Skeletal muscle cell (primary cell): Measurements from ENCODE around the gene ADAMTSL1.
"Not testable (repeated sequence)": the region's sequence is repeated elsewhere in the genome, so short reads cannot be mapped to it uniquely, and the experiment has no call there.

Source experiments
- DNase-seq: peaks from one replicate; pipeline ENCODE4 v3.0.0-alpha.2; 2010; ENCODE audit warnings: low read depth
- H3K4me3 ChIP-seq: 2 replicates; pipeline ENCODE4 v1.5.1; 2011; ENCODE audit warnings: low read depth, mild to moderate bottlenecking, control low read depth, low read length, moderate library complexity

Gene ADAMTSL1

DNA sequence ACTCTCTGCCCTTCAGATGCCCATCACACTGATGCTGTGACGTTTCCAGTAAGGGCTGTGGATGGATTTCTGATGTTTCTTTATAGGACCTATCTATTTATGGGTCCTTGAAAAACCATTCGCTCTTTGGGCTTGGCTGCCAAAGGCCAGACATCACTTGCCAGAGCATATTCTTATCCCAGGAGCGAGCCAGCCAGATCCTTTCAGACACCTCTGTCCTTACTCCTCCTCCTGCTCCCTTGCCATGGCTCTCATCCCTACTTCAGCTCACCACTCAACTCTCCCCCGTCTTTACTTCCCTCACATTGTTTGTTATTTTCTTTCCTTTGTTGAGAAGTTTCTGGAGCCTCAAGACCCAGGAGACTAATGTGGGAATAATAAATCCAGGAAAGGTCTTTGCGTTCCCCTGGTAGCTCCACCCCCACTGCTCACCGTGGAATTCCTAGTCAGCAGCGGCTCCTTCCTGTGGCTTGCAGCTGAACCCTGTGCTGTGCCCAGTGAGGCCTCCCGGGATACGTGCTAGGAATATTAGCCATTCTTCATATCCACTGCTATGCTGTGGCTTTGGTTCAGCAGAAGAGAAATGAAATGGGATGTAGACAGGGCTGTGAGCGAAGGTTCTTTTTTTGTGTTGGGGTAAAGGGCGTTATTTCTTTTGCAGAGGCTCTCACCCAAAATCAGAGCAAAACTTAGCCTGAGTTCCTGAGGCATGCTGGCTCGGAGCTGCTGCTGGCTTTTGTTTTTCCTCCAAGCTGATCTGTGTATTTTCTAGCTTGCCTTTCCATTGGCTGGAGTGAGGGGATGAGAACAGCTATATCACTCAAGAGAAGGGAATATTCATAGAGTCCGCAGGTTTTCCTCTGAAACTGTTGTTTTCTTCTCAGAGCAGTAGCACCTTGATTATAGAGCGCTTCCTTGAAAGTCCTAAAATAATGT lies 387.9 kb downstream of the ADAMTSL1 start:
- no peak overlapping the region for H3K4me3 ChIP-seq
- peak; percentile 67 for DNase-seq

DNA sequence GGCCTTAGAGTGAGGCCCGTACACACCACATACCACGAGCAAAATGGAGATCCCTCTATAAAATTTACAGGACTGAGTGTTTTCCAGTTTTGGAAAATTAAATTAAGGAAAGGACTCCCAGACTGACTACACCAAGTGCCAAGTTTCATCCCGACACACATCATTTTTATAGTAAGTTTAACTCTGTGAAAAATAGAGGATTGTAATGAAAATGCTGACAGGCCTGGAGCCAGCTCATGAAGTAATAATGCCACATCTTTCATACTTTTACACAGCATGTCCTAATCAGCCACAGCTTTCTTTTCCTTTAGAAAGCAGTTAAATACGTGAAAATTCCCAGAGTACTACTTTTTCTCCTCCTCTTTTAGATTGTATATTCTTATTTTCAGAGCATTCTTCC lies 389.8 kb downstream of the ADAMTSL1 start:
- no peak for DNase-seq
- no peak overlapping the region for H3K4me3 ChIP-seq

DNA sequence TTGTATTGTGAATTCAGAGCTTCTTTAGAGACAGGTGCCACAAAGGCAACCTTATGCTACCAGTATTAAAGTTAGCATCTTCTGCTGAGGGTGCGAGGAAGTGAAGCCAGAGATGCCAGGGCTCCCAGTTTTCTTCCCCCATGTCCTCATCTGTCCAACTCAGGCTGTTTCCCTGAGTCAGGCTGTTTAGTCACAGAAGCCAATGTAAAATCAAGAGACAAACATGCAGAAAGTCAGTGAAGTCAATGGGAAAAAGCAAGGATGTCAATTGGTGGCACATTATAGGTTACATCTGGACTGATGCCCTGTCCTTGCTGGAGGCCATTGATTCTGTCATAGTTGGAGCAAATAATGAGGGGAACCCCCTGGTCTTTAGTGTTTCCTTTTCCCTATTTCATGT lies 390.6 kb downstream of the ADAMTSL1 start:
- no peak for DNase-seq
- H3K4me3 ChIP-seq = no peak overlapping the region

DNA sequence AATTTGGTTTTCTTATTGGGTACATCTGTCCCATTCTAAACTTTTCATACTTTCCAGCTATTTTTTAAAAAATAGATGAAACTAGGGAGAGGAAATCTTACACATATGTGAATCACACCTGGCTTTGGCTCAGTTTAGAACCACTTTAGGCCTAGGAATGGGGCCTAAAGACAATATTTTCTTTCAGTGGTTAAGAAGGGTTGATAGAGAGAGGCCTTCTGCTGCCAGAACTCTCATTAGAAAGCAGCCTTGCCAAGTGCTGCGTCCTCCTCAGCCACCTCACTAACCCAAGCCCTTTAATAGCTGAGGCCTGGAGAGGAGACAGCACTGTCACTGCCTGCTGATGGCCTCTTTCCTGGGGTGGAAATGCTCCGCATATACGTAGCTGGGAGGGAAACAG lies 391.6 kb downstream of the ADAMTSL1 start:
- no peak overlapping the region for H3K4me3 ChIP-seq
- DNase-seq = no peak

DNA sequence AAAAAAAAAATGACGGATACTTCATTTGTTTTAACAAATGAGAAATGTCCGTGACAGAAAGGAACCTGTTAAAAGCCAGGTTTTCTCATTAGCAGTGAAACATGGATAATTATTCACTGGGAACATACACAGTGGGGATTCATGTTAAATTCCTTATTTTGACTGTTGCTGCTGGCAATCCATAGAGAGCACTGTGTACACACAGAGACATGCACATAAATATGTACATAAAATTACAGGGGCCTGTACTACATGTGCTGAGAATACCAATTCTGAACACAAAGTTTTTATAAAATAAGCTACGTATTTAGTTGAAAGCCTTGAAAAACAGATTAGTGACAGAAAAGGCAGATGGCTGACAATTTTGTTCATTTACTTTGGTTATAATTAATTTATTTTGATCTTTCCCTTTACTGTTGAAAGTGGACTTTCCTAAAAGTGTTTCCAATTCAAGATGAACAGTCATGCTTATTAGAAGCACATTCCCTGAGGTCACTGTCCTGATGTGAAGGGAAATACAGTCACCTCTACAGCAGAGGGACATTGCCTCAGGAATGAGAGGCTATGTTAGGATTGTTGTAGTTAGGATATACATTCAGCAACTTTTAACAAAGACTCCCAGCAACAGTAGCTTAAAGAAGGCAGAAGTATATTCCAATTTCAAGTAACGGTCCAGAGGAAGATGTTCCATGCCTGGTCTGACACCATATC lies 392.3 kb downstream of the ADAMTSL1 start:
- DNase-seq = no peak
- H3K4me3 ChIP-seq = no peak overlapping the region

DNA sequence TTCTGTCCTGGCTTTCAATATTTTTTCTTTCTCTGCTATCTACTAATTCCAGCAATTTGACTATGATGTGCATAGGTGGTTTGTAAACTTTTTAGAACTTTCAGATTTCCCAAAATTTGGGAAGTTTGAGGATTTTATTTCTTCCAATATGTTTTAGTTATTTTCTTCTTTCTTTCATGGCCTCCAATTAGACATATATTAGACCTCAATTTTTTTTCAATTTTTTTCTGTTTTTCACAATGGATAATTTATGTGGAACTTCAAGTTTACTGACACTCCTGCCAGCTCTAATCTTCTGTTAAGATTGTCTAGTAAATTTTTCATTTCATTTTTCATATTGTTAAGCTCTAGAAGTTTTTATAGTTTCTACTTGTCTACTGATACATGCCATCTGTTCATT lies 395.8 kb downstream of the ADAMTSL1 start:
- H3K4me3 ChIP-seq = no peak overlapping the region
- no peak for DNase-seq

DNA sequence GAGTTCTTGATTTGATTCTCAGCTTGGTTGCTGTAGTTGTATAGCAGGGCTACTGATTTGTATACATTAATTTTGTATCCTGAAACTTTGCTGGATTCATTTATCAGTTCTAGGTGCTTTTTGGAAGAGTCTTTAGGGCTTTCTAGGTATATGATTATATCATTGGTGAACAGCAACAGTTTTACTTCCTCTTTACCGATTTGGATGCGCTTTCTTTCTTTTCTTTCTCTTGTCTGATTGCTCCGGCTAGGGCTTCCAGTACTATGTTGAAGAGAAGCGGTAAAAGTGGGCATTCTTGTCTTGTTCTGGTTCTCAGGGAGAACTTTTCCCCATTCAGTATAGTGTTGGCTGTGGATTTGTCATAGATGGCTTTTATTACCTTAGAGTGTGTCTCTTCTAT lies 400.1 kb downstream of the ADAMTSL1 start:
- DNase-seq = no peak
- H3K4me3 ChIP-seq = no peak overlapping the region

DNA sequence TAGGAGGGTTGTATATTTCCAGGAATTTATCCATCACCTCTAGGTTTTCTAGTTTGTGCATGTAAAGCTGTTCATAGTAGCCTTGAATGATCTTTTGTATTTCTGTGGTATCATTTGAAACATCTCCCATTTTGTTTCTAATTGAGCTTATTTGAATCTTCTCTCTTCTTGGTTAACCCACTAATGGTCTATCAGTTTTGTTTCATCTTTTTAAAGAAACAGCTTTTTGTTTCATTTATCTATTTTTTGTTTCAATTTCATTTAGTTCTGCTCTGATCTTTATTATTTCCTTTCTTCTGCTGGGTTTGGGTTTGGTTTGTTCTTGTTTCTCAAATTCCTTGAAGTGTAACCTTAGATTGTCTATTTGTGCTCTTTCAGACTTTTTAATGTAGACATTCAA lies 401.0 kb downstream of the ADAMTSL1 start:
- DNase-seq, H3K4me3 ChIP-seq: not testable (repeated sequence)

DNA sequence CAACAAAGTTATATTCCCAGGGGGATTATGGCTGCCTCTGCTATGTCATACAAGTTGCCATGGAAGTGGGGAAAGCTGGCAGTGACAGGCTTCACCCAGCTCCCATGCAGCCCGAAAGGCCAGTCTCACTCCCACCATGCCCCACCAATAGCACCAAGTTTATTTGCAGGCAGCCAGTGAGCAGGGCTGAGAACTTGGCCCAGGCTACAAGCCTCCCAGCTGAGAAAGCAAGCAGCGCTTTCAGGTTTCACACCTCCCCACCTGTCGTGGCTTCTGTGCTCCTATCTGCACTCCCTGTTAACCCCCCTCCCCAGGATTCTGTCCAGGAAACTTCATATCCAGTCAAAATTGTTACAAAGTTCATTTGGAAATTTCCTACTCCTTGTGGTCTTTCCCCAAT lies 404.0 kb downstream of the ADAMTSL1 start:
- DNase-seq = no peak
- H3K4me3 ChIP-seq = no peak overlapping the region

DNA sequence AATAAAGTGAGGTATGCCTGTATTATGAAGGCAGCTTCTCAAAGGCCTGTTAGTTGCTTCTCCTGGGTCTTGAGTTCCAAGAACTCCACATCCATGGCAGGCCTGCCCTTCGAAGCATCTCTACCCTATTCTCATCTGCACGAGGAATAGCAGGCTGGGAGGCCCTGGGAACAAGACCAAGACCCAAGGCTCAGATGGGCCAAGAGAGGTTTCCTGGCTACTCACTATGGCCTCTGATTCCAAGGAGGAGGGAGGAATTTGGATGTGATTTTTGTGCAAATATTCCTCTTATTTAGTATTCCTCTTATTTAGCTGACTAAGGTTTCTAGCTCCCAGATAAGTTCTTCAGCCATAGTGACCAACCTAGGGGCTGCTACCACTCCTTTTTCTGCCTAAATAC lies 407.8 kb downstream of the ADAMTSL1 start:
- DNase-seq = no peak
- no peak overlapping the region for H3K4me3 ChIP-seq

DNA sequence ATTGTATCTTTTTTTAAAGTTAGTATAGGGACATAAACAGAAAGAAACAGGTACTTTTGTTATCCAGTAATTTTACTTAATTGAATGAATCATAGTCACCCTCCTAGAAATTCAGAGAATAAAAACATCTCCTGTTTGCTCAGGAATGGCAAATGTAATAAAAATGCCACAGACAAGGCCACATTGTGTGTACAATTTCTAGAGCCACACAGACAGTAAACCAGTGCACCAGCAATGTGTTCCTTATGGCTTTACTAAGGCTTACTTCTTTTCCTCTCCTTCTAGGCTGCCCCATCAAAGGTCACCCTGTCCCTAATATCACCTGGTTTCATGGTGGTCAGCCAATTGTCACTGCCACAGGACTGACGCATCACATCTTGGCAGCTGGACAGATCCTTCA lies 413.6 kb downstream of the ADAMTSL1 start:
- no peak overlapping the region for H3K4me3 ChIP-seq
- no peak for DNase-seq

DNA sequence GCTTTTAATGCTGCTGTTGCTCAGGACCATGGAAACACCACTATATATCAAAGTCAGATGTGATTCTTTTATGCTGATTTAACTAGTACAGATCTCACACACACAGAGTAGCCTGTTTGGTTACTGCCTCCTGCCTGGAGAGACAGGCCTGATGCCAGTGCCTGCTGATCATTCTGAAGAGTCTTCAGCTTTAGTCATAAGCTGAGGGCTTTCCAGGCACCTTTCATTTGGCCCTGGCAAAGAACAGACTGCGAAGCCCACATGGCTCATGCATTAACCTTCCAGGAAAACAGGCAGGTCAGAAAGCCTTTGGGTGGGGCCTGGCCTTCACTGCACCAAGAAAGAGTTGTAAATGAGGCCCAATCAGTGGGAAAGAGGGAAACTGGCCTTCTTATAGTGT lies 414.3 kb downstream of the ADAMTSL1 start:
- no peak overlapping the region for H3K4me3 ChIP-seq
- DNase-seq = no peak

DNA sequence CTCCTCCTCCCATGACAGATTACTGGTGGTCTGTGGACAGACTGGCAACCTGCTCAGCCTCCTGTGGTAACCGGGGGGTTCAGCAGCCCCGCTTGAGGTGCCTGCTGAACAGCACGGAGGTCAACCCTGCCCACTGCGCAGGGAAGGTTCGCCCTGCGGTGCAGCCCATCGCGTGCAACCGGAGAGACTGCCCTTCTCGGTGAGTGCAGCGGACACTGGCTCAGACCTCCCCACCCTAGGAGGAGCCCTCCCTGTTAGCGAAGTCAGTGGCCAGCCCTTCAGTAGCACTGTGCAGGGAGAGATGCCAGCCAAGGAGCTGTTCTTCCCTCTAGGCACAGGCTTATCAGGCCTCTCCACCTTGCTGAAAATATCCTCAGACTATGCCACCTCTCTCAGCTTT lies 415.6 kb downstream of the ADAMTSL1 start:
- DNase-seq = no peak
- no peak overlapping the region for H3K4me3 ChIP-seq

DNA sequence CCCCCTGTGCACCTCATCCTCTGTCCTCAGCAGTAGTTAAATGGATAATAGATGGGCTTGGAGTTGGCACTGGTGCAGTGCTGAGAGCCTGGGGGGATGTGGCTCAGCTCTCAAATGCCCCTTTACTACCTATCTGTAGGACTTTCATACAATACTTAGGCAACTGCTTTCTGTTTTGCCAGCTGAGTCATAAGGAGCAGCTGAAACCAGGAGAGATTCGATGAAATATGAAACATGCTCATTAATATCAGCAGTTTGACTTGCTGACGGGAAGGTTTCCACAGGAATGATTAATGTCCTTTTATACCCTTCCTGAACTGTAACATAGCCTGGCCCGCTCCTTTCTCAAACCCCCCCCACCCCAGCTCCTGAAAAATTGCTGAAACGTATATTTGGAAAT lies 416.4 kb downstream of the ADAMTSL1 start:
- DNase-seq = peak; percentile 62
- H3K4me3 ChIP-seq = no peak overlapping the region

DNA sequence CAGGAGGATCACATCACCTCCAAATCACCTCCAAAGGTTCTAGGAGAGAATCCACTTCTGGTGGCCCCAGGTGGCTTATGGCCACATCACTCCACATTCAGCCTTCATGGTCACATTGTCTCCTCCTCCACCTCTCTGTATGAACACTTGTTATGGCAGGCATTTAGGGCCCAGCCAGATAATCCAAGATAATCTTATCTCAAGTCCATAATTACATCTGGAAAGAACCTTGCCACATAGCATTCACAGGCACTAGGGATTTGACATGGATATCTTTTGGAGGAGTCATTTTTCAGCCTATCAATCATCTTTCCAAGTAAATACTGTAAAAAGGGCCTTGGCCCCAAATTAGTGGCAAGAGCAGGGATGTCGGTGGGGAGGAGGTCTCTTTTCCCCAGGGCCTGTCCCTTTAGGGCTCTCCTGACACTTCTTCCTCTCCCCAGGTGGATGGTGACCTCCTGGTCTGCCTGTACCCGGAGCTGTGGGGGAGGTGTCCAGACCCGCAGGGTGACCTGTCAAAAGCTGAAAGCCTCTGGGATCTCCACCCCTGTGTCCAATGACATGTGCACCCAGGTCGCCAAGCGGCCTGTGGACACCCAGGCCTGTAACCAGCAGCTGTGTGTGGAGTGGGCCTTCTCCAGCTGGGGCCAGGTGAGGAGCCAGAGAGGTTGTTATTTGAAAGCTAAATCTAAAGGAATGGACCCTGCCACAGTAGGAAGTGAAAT lies 418.2 kb downstream of the ADAMTSL1 start:
- DNase-seq = no peak
- no peak overlapping the region for H3K4me3 ChIP-seq

DNA sequence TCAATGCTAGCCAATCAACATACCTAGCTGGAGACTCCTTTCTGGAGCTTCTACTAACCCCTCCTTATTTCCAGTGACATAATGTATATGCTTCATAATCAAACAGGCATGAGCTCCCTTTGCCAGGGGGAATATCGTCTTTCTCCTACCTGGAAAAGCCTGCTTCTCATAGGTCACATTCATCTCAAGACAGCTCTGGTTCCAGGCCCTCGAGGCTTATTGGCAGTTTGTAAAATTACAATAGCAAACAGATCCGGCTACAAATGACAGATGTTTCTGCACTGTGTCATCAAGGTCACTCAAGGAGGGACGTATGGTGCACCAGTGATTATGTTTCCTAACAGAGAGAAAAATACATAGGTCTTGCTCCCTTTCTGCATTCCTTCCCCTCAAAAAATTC lies 419.1 kb downstream of the ADAMTSL1 start:
- no peak for DNase-seq
- no peak overlapping the region for H3K4me3 ChIP-seq

DNA sequence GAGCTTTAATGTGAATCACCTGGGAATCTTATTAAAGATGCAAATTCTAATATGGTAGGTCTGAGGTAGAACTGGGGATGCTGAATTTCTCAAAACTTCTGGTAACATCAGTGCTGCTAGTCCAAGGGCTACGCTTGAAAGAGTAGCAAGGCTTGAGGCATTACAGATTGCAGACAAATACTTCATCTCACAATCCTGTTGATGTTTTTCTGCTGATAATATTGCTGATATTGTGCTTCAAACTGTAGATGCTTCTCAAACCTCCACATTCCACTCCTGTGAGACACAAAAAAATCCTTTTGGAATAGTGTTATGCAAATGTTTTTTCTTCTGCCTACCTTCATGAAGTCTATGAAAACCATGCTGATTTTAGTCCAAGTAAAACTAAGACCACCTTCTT lies 419.5 kb downstream of the ADAMTSL1 start:
- no peak overlapping the region for H3K4me3 ChIP-seq
- DNase-seq = no peak

DNA sequence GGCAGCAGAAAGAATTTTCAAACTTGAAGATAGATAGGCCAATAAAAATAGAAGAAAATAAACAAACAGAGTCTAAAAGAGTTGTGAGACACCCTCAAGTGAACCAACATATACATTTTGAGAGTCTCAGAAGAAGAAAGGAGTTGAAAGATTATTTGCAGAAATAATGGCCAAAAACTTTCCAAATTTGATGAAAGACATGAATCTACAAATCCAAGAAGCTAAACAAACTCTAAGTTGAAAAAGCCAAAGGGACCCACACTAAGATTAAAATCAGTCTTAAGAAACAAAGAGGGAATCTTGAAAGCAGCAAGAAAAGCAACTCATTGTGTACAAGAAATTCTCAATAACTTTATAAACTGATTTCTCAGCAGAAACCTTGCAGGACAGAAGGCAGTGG lies 422.1 kb downstream of the ADAMTSL1 start:
- no peak for DNase-seq
- no peak overlapping the region for H3K4me3 ChIP-seq

DNA sequence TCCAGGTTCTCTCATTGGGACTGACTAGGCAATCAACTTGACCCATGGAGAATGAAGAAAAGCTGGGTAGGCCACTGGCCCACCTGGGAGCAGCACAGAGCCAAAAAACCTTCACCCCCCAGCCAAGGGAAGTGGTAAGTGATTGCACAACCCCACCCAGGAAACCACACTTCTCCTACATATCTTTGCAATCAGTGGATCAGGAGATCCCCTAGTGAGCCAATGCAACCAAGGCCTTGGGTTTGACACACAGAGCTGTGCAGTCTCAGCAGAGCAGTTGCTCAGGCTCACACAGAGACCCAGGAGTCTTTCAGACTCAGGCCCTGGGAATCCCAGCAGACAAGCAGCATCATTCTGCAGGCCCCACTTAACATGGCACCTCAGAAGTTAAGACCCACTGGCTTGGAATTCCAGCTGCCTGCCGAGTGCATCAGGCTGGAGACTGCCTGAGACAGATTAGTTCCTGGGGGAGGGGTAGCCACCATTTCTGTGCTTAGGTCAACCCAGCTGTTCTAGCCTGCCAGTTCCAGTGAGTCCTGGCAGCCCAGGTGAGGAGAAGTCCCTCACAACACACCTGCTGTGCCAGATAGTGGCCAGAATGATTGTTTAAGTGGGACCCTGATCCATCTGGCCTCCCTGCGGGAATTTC lies 422.7 kb downstream of the ADAMTSL1 start:
- no peak overlapping the region for H3K4me3 ChIP-seq
- no peak for DNase-seq

DNA sequence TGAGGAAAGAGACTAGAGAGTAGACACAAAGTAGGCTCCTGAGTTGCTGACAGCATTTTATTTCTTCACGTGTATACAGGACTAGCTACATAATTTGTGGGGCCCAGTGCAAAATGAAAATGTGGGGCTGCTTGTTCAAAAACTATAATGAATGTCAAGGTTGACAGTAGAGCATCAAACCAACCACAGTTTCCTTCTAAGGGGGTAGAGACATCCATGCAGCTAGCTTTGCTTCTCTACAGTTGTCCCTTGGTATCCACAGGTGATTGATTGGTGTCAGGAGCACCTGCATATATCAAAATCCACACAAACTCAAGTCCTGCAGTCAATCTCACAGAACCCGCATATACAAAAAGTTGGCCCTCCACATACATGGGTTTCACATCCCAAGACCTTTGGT lies 429.5 kb downstream of the ADAMTSL1 start:
- H3K4me3 ChIP-seq = no peak overlapping the region
- DNase-seq = no peak
